22Rv1 (cell line): ENCODE measurements around the gene MVK.
A peak's percentile ranks its signal among the peaks of the same experiment; 100 is the strongest.

Experiments
- H3K27ac ChIP-seq: fragments of 450-650 bp; 2 replicates; pipeline ENCODE4 v1.5.1; 2017
- ZFX ChIP-seq: fragments of 450-650 bp; IDR thresholded peaks from 2 replicates; pipeline ENCODE4 v1.6.1; 2017; ENCODE audit warnings: antibody characterized with exemption, borderline replicate concordance
- TF ChIP-seq, protein P1 (sequence below): fragments of 450-650 bp; IDR thresholded peaks from 2 replicates; pipeline ENCODE4 v1.5.1; 2017; ENCODE audit warnings: mild to moderate bottlenecking

Gene MVK

DNA sequence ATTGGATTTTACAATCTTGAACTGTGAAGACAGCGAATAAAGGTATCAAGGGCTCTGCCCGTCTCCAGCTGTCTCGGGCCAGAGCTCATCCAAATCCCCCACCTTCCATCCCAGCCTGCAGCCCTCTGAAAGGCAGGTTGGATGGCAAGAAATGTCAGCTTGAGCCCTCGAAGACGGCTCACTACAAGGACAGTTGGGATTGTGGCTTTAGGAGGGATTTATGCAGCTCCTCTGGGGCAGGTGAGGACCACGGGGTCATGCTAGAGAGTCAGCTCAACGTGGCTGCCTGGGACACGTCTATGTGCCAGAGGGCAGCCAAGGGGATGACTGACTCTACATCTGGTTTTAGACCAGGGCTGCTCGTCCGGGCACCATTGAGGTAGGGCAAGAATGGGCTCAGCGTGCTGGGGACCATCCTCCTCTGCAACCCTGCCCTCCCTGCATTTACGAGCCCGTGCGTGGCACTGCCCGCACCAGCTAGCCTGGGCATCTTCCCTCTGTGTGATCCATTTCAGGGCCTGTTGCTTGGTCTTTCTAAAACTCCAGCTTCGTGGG, 16.2 kb downstream of the MVK start:
- 0 out of 2 replicates have a peak overlapping the region, but pooled peaks have one; percentile 7 for H3K27ac ChIP-seq

DNA sequence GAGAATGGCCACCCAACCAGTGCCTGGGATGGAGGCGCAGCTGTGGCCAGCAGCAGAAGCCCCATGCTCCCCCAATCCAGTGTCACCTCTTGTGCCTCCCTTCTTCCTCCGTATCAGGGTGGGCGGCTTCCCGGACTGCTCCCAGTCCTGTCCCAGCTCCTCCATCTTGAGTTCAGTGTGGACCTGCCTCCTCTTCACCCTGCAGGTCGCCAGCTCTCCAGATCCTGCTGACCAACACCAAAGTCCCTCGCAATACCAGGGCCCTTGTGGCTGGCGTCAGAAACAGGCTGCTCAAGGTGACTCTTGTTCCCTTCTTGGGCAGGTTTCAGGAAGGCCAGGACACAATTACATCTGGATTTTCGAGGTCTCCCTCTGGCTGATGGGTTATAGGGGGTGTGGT, 17.0 kb downstream of the MVK start:
- TF ChIP-seq, protein P1, sequence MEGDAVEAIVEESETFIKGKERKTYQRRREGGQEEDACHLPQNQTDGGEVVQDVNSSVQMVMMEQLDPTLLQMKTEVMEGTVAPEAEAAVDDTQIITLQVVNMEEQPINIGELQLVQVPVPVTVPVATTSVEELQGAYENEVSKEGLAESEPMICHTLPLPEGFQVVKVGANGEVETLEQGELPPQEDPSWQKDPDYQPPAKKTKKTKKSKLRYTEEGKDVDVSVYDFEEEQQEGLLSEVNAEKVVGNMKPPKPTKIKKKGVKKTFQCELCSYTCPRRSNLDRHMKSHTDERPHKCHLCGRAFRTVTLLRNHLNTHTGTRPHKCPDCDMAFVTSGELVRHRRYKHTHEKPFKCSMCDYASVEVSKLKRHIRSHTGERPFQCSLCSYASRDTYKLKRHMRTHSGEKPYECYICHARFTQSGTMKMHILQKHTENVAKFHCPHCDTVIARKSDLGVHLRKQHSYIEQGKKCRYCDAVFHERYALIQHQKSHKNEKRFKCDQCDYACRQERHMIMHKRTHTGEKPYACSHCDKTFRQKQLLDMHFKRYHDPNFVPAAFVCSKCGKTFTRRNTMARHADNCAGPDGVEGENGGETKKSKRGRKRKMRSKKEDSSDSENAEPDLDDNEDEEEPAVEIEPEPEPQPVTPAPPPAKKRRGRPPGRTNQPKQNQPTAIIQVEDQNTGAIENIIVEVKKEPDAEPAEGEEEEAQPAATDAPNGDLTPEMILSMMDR, result no peak
- no peak for TF ChIP-seq ZFX

More for the DNA sequence above, 16.2 kb downstream of the MVK start:
- TF ChIP-seq, protein P1, result no peak
- no peak for TF ChIP-seq ZFX

GRCh38 chr12:109591041-109591440, 17.4 kb downstream of the MVK start:
- H3K27ac ChIP-seq, result no peak overlapping the region

More for the DNA sequence above, 17.0 kb downstream of the MVK start:
- no peak overlapping the region for H3K27ac ChIP-seq

GRCh38 chr12:109592195-109592904, 18.8 kb downstream of the MVK start:
- peak overlapping the region; percentile 22; the same call in 1 of the 2 replicates for H3K27ac ChIP-seq
- TF ChIP-seq, protein P1, result no peak
- no peak for TF ChIP-seq ZFX

More at GRCh38 chr12:109591041-109591440, 17.4 kb downstream of the MVK start:
- TF ChIP-seq, protein P1, result no peak
- TF ChIP-seq ZFX, result no peak

GRCh38 chr12:109592905-109593272, 19.3 kb downstream of the MVK start:
- H3K27ac ChIP-seq, result peak overlapping the region; percentile 22; the same call in 1 of the 2 replicates
- TF ChIP-seq, protein P1, result no peak
- no peak for TF ChIP-seq ZFX

DNA sequence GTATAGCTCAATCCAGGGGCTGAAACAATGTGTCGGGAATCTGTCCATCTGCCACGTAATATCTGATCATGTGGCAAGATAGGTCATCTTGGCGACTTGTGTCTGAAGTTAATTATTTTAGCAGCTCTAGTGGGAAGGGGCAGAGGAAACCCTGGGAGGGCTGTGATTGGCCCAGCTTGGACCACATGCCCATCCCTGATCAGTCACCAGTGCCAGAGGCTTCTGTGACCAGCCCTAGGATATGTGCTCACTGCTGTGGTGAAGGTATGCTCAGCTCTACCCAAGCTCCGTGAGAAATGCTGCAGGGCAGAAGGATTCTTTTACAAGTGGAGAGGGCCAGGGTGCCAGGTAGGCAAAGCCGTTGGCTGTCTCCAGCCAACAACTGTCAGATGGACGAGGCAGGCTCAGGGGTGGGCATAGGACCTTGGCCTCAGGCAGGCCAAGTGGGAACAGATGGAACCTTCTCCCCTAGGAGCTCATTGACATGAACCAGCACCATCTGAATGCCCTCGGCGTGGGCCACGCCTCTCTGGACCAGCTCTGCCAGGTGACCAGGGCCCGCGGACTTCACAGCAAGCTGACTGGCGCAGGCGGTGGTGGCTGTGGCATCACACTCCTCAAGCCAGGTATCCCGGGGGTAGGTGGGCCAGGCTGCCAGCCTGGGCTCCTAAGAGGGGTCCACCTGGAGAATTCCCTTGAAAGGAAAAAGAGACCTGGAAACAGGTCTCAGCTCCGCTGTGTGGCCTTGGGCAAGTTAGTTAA, 21.1 kb downstream of the MVK start:
- peak overlapping the region; percentile 34 for H3K27ac ChIP-seq
- TF ChIP-seq, protein P1, result no peak
- no peak for TF ChIP-seq ZFX
